ENCODE measurements around the gene ADAMTS6. TPM values are rescaled to one million over a fixed set of nuclear protein-coding genes. Genes with fewer than 3 reads are reported as not detected.

ADAMTS6 gene
- total RNA-seq, 2 experiments from 2014 or later = 2.0 to 2.6 TPM

DNA sequence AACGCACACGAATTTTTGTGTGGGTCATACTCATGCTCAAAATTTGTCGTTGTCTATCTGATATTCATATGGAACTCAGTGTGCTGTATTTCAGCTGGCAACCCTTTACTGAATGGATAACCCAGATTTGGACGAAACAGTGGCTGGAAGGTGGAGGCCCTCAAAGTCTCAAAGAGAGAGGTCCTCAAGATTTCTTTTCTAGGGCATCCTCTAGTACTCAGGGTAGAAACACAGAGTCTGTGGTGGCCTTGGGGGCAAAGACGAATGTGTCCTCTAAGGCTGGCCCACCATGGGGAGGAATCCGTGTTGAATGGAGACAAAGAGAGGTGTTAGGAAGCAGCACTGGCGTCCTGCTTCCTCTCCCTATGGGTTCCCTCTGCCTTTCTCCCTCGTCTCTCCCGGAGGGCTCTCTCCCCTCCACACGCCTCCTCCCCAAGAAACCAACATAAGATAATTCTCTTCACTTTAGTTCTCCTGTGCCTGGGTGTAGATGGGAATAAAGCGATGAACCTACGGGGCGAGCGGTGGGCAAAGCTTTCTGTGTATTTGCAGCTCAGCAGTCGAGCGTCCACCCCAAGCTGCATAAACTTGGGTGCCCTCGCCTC lies 379.2 kb downstream of the ADAMTS6 start:
- H3K4me3 ChIP-seq (ENCODE audit: low read length) = peak overlapping the region; percentile 65
- ChIA-PET CTCF (interaction anchor here (1.2 to 2.9 kb wide), 4 partner anchors 32 to 382 kb away, joined by 3 to 10 read pairs (median 4); no protein-coding TSS in a partner anchor), POLR2A (interaction anchor here (1.4 to 1.6 kb wide), 3 partner anchors 379 to 460 kb away, joined by 5 to 9 read pairs (median 5); partner anchors contain the start of genes ADAMTS6, CENPK and PPWD1)
- H3K36me3 ChIP-seq (ENCODE audit: insufficient read depth, low read length) = no peaks in the 10 kb centered on the region
- H3K4me3 Mint-ChIP-seq = peak overlapping the region; percentile 89
- no peaks in the 10 kb centered on the region for H3K9me3 Mint-ChIP-seq
- intact Hi-C loops (cut with DNase I, micrococcal nuclease) = loop anchor here (2.0 to 5.0 kb wide), 3 partner anchors 65 to 380 kb away; no protein-coding TSS in a partner anchor
- H3K27ac Mint-ChIP-seq = peak overlapping the region; percentile 74
- H3K4me1 Mint-ChIP-seq (ENCODE audit: low read depth) = peaks cover 44% of the 10 kb centered on the region
- H3K36me3 Mint-ChIP-seq (ENCODE audit: low read depth) = no peaks in the 10 kb centered on the region
- H3K27me3 ChIP-seq (ENCODE audit: control insufficient read depth in 1 of 2, insufficient read depth in 2 of 2, low read length in 2 of 2) = no peaks in the 10 kb centered on the region
- peaks cover 15% of the 10 kb centered on the region for H3K4me1 ChIP-seq (ENCODE audit: insufficient read depth, low read length)
- H3K9me3 ChIP-seq (ENCODE audit: control insufficient read depth in 1 of 2, insufficient read depth in 1 of 2, low read length in 2 of 2) = no peaks in the 10 kb centered on the region
- ATAC-seq (ENCODE audit: poor library complexity) = peak; percentile 24
- H3K27me3 Mint-ChIP-seq = no peaks in the 10 kb centered on the region
- TF ChIP-seq, protein P1, sequence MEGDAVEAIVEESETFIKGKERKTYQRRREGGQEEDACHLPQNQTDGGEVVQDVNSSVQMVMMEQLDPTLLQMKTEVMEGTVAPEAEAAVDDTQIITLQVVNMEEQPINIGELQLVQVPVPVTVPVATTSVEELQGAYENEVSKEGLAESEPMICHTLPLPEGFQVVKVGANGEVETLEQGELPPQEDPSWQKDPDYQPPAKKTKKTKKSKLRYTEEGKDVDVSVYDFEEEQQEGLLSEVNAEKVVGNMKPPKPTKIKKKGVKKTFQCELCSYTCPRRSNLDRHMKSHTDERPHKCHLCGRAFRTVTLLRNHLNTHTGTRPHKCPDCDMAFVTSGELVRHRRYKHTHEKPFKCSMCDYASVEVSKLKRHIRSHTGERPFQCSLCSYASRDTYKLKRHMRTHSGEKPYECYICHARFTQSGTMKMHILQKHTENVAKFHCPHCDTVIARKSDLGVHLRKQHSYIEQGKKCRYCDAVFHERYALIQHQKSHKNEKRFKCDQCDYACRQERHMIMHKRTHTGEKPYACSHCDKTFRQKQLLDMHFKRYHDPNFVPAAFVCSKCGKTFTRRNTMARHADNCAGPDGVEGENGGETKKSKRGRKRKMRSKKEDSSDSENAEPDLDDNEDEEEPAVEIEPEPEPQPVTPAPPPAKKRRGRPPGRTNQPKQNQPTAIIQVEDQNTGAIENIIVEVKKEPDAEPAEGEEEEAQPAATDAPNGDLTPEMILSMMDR (IDR thresholded peaks at IDR 0.05) = no peak
- DNase-seq = peak in 1 of 14 experiments; percentile 1
- peak overlapping the region; percentile 29 to 45 for H3K27ac ChIP-seq (ENCODE audit: low read depth in 1 of 2, low read length in 2 of 2)

DNA sequence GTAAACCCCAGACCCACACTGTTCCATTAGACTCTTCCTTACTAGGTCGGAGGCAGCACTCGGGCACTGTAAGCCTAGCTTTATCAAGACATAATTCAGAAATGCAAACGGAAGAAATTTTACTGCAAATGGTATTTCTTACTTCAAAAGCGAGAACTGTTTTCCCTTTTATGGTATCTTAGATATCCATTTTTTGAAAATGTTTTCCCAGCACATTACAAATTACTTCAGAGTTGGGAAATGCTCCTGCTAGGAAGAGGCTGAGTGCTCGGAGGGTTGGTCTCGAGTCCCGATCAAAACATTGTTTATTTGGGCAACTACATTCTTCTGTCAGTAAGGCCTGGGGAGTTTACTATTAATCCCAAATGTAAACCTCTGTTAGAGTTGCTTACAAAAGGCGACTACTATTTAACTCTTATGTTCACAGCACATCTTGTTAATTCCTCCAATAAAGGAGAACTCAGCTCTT lies 380.1 kb downstream of the ADAMTS6 start:
- Mint-ChIP-seq H3K27ac (peak overlapping the region; percentile 74), H3K36me3 (ENCODE audit: low read depth) (no peaks in the 10 kb centered on the region), H3K4me3 (peak overlapping the region; percentile 89), H3K27me3 (no peaks in the 10 kb centered on the region), H3K4me1 (ENCODE audit: low read depth) (peaks cover 44% of the 10 kb centered on the region), H3K9me3 (no peaks in the 10 kb centered on the region)
- no peak for ATAC-seq (ENCODE audit: poor library complexity)
- Histone ChIP-seq H3K27me3 (ENCODE audit: control insufficient read depth in 1 of 2, insufficient read depth in 2 of 2, low read length in 2 of 2) (no peaks in the 10 kb centered on the region), H3K9me3 (ENCODE audit: control insufficient read depth in 1 of 2, insufficient read depth in 1 of 2, low read length in 2 of 2) (no peaks in the 10 kb centered on the region), H3K27ac (ENCODE audit: low read depth in 1 of 2, low read length in 2 of 2) (no peak overlapping the region), H3K36me3 (ENCODE audit: insufficient read depth, low read length) (no peaks in the 10 kb centered on the region), H3K4me3 (ENCODE audit: low read length) (no peak overlapping the region), H3K4me1 (ENCODE audit: insufficient read depth, low read length) (peaks cover 15% of the 10 kb centered on the region)
- TF ChIP-seq, protein P1 (IDR thresholded peaks at IDR 0.05) = no peak
- CTCF ChIA-PET = interaction anchor here (1.6 to 2.9 kb wide), 2 partner anchors 16 to 382 kb away, joined by 3 to 10 read pairs; no protein-coding TSS in a partner anchor
- POLR2A ChIA-PET = no interaction called here
- intact Hi-C loops (cut with DNase I, micrococcal nuclease) = loop anchor here (2.0 to 5.0 kb wide), 3 partner anchors 64 to 381 kb away; no protein-coding TSS in a partner anchor
- DNase-seq = no peak

DNA sequence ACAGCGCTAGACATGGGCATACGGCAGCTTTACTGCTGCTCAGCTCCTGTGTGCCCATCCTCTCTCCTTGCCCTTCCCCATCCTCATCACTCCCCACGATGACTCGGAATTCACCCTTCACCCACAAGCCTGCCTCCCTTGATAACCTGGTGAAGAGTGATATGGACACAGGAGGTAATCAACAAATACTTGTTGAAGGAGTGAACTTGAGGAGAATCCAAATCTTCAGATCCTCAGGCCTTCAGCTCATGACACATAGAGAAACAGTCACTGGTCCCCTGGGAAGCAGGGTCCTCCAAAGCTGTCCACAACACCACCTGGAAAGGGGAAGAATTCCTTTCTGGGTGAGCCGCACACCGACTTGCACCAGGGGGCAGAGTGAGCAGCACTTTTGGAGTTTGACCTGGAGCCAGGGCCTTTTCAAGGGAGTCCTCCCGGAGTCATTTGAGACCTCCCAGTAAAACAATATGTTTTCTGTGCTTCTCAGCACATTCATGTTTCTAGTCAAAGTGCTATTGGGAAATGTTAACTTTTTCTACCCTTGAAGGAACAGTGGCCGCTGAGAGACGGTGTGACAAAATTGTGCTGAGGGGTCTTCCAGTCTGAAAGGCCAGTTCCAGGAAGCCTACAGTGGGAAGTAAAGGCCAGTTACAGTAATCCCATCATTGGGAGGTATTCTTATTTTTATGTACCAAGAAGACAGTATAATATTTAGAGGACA lies 380.6 kb downstream of the ADAMTS6 start:
- H3K4me3 Mint-ChIP-seq = peak overlapping the region; percentile 89
- H3K4me3 ChIP-seq (ENCODE audit: low read length) = no peak overlapping the region
- no peak overlapping the region for H3K27ac ChIP-seq (ENCODE audit: low read depth in 1 of 2, low read length in 2 of 2)
- H3K9me3 ChIP-seq (ENCODE audit: control insufficient read depth in 1 of 2, insufficient read depth in 1 of 2, low read length in 2 of 2) = no peaks in the 10 kb centered on the region
- ATAC-seq (ENCODE audit: poor library complexity) = no peak
- no peaks in the 10 kb centered on the region for H3K27me3 Mint-ChIP-seq
- intact Hi-C loops (cut with DNase I, micrococcal nuclease) = loop anchor here (2.0 to 5.0 kb wide), 2 partner anchors 64 to 382 kb away; no protein-coding TSS in a partner anchor
- TF ChIP-seq, protein P1 (IDR thresholded peaks at IDR 0.05) = no peak
- ChIA-PET CTCF (interaction anchor here (1.6 to 2.9 kb wide), 2 partner anchors 16 to 383 kb away, joined by 3 to 10 read pairs; no protein-coding TSS in a partner anchor), POLR2A (no interaction called here)
- DNase-seq = peak in 9 of 14 experiments; percentile 4 to 51 (median 19)
- no peaks in the 10 kb centered on the region for H3K36me3 ChIP-seq (ENCODE audit: insufficient read depth, low read length)
- no peaks in the 10 kb centered on the region for H3K27me3 ChIP-seq (ENCODE audit: control insufficient read depth in 1 of 2, insufficient read depth in 2 of 2, low read length in 2 of 2)
- no peaks in the 10 kb centered on the region for H3K36me3 Mint-ChIP-seq (ENCODE audit: low read depth)
- H3K9me3 Mint-ChIP-seq = no peaks in the 10 kb centered on the region
- peaks cover 15% of the 10 kb centered on the region for H3K4me1 ChIP-seq (ENCODE audit: insufficient read depth, low read length)
- H3K4me1 Mint-ChIP-seq (ENCODE audit: low read depth) = peaks cover 44% of the 10 kb centered on the region
- H3K27ac Mint-ChIP-seq = peak overlapping the region; percentile 74

Other genes with a start within 250 kb of the ADAMTS6 start
- gene CENPK, start 81.2 kb upstream of the ADAMTS6 start, total RNA-seq = 10 to 100 TPM; 14.4 to 16.8 TPM
- gene PPWD1, start 81.4 kb upstream of the ADAMTS6 start, total RNA-seq = 10 to 100 TPM; 88.0 to 89.2 TPM
- gene TRIM23, start 142.4 kb upstream of the ADAMTS6 start, total RNA-seq = 10 to 100 TPM; 24.0 to 30.6 TPM
- gene SHLD3, start 143.1 kb upstream of the ADAMTS6 start, total RNA-seq = 10 to 100 TPM; 11.5 to 11.7 TPM
- gene TRAPPC13, start 143.1 kb upstream of the ADAMTS6 start, total RNA-seq = 10 to 100 TPM; 11.2 to 14.4 TPM
- 10 to 100 TPM; 84.2 to 93.7 TPM for gene SGTB, start 240.2 kb upstream of the ADAMTS6 start, total RNA-seq
- 1 to 10 TPM; 1.4 to 2.5 TPM for gene NLN, start 240.3 kb upstream of the ADAMTS6 start, total RNA-seq

Data from CD4-positive, alpha-beta T cell (primary cell).